Activated T-cell treated with anti-CD3 and anti-CD28 coated beads, Interleukin-2, amount 50 U/mL, for 4 hours (primary cell): ENCODE results near the gene CKAP4. TPM values are rescaled to one million over a fixed set of nuclear protein-coding genes. Genes with fewer than 3 reads are reported as not detected.

Experiments
- ATAC-seq, 2 donors: fragments of 200-7000 bp; cut with Tn5 transposase; one replicate each; pipeline ENCODE4 v1.10.0; 2021
- DNase-seq: peaks from one replicate; pipeline ENCODE4 v3.0.0-alpha.2; 2020
- H3K27me3 Mint-ChIP-seq: one replicate; pipeline ENCODE4 v1.8.0; 2021; ENCODE audit warnings: low read depth, mixed read lengths
- H3K36me3 Mint-ChIP-seq: one replicate; pipeline ENCODE4 v1.8.0; 2022; ENCODE audit warnings: mixed read lengths; ENCODE audit not compliant: insufficient read depth
- H3K4me1 Mint-ChIP-seq: one replicate; pipeline ENCODE4 v1.8.0; 2021; ENCODE audit warnings: low read depth, mixed read lengths
- H3K4me3 Mint-ChIP-seq: one replicate; pipeline ENCODE4 v1.8.0; 2021; ENCODE audit warnings: mild to moderate bottlenecking, moderate library complexity, mixed read lengths
- H3K9me3 Mint-ChIP-seq: one replicate; pipeline ENCODE4 v1.8.0; 2021; ENCODE audit warnings: mixed read lengths
- total RNA-seq, 3 donors: library from RNA; stranded (reverse); gene quantifications; one replicate each; pipeline ENCODE4 v1.2.1, GENCODE V29; 2021

CKAP4 gene
- total RNA-seq, 3 donors from 2014 or later, result 10.5 to 13.5 (median 10.6) TPM

- H3K27me3 Mint-ChIP-seq, result peaks cover 39% of the 10 kb centered on the region
- peaks cover 12% of the 10 kb centered on the region for H3K9me3 Mint-ChIP-seq
- DNase-seq (no peak), ATAC-seq (no peak)
- no peaks in the 10 kb centered on the region for H3K36me3 Mint-ChIP-seq
- H3K4me3 Mint-ChIP-seq, result no peak overlapping the region
- H3K4me1 Mint-ChIP-seq, result no peaks in the 10 kb centered on the region
Observed at GRCh38 chr12:106217706-106218105, 30.1 kb downstream of the CKAP4 start.

- no peak for ATAC-seq
- H3K4me1 Mint-ChIP-seq, result no peaks in the 10 kb centered on the region
- H3K4me3 Mint-ChIP-seq, result no peak overlapping the region
- H3K9me3 Mint-ChIP-seq, result peaks cover 12% of the 10 kb centered on the region
- peaks cover 47% of the 10 kb centered on the region for H3K27me3 Mint-ChIP-seq
- no peak for DNase-seq
- H3K36me3 Mint-ChIP-seq, result no peaks in the 10 kb centered on the region
Observed at GRCh38 chr12:106214571-106214970, 33.2 kb downstream of the CKAP4 start.

- peaks cover 45% of the 10 kb centered on the region for H3K27me3 Mint-ChIP-seq
- ATAC-seq, result no peak
Observed at GRCh38 chr12:106213662-106214061, 34.2 kb downstream of the CKAP4 start.

GRCh38 chr12:106211973-106212372, 35.8 kb downstream of the CKAP4 start:
- H3K4me1 Mint-ChIP-seq, result no peaks in the 10 kb centered on the region
- peaks cover 2% of the 10 kb centered on the region for H3K36me3 Mint-ChIP-seq
- H3K27me3 Mint-ChIP-seq, result peaks cover 35% of the 10 kb centered on the region
- no peaks in the 10 kb centered on the region for H3K9me3 Mint-ChIP-seq
- DNase-seq (no peak), ATAC-seq (no peak)
- H3K4me3 Mint-ChIP-seq, result no peak overlapping the region

More at GRCh38 chr12:106213662-106214061, 34.2 kb downstream of the CKAP4 start:
- peaks cover 12% of the 10 kb centered on the region for H3K9me3 Mint-ChIP-seq
- H3K4me3 Mint-ChIP-seq, result no peak overlapping the region
- H3K4me1 Mint-ChIP-seq, result no peaks in the 10 kb centered on the region
- no peak for DNase-seq
- H3K36me3 Mint-ChIP-seq, result no peaks in the 10 kb centered on the region

GRCh38 chr12:106205208-106206069, 42.4 kb downstream of the CKAP4 start:
- Mint-ChIP-seq H3K27me3 (peaks cover 2% of the 10 kb centered on the region), H3K36me3 (peaks cover 2% of the 10 kb centered on the region), H3K4me1 (no peaks in the 10 kb centered on the region), H3K9me3 (no peaks in the 10 kb centered on the region), H3K4me3 (no peak overlapping the region)
- DNase-seq (no peak), ATAC-seq (no peak)

- H3K27me3 Mint-ChIP-seq, result peaks cover under 1% of the 10 kb centered on the region
Observed at GRCh38 chr12:106204312-106204711, 43.5 kb downstream of the CKAP4 start.

GRCh38 chr12:106197906-106198623, 49.8 kb downstream of the CKAP4 start:
- Mint-ChIP-seq H3K4me1 (no peaks in the 10 kb centered on the region), H3K36me3 (no peaks in the 10 kb centered on the region), H3K4me3 (no peak overlapping the region), H3K9me3 (no peaks in the 10 kb centered on the region), H3K27me3 (peaks cover 2% of the 10 kb centered on the region)
- ATAC-seq, result no peak
- DNase-seq, result no peak

More at GRCh38 chr12:106204312-106204711, 43.5 kb downstream of the CKAP4 start:
- Mint-ChIP-seq H3K4me3 (no peak overlapping the region), H3K9me3 (no peaks in the 10 kb centered on the region), H3K36me3 (peaks cover 2% of the 10 kb centered on the region), H3K4me1 (no peaks in the 10 kb centered on the region)
- ATAC-seq (no peak), DNase-seq (no peak)

- H3K27me3 Mint-ChIP-seq, result peaks cover 2% of the 10 kb centered on the region
- DNase-seq (no peak), ATAC-seq (no peak)
- H3K4me3 Mint-ChIP-seq, result no peak overlapping the region
- H3K9me3 Mint-ChIP-seq, result no peaks in the 10 kb centered on the region
- no peaks in the 10 kb centered on the region for H3K36me3 Mint-ChIP-seq
- H3K4me1 Mint-ChIP-seq, result no peaks in the 10 kb centered on the region
Observed at GRCh38 chr12:106195621-106196027, 52.2 kb downstream of the CKAP4 start.

- no peaks in the 10 kb centered on the region for H3K36me3 Mint-ChIP-seq
- ATAC-seq, result no peak
- H3K27me3 Mint-ChIP-seq, result peaks cover 4% of the 10 kb centered on the region
- no peaks in the 10 kb centered on the region for H3K4me1 Mint-ChIP-seq
- H3K4me3 Mint-ChIP-seq, result no peak overlapping the region
- DNase-seq, result no peak
- no peaks in the 10 kb centered on the region for H3K9me3 Mint-ChIP-seq
Observed at GRCh38 chr12:106194351-106194750, 53.5 kb downstream of the CKAP4 start.

GRCh38 chr12:106193394-106194215, 54.2 kb downstream of the CKAP4 start:
- no peaks in the 10 kb centered on the region for H3K36me3 Mint-ChIP-seq
- H3K27me3 Mint-ChIP-seq, result peaks cover 9% of the 10 kb centered on the region
- ATAC-seq (no peak), DNase-seq (no peak)
- no peak overlapping the region for H3K4me3 Mint-ChIP-seq
- no peaks in the 10 kb centered on the region for H3K9me3 Mint-ChIP-seq
- no peaks in the 10 kb centered on the region for H3K4me1 Mint-ChIP-seq

- Mint-ChIP-seq H3K36me3 (no peaks in the 10 kb centered on the region), H3K4me3 (no peak overlapping the region), H3K27me3 (peaks cover 16% of the 10 kb centered on the region), H3K9me3 (no peaks in the 10 kb centered on the region), H3K4me1 (no peaks in the 10 kb centered on the region)
- DNase-seq (no peak), ATAC-seq (no peak)
Observed at GRCh38 chr12:106192659-106193393, 55.0 kb downstream of the CKAP4 start.

GRCh38 chr12:106190581-106190980, 57.2 kb downstream of the CKAP4 start:
- Mint-ChIP-seq H3K4me1 (no peaks in the 10 kb centered on the region), H3K27me3 (peaks cover 16% of the 10 kb centered on the region), H3K36me3 (no peaks in the 10 kb centered on the region), H3K9me3 (no peaks in the 10 kb centered on the region), H3K4me3 (no peak overlapping the region)
- DNase-seq (no peak), ATAC-seq (no peak)

- Mint-ChIP-seq H3K9me3 (no peaks in the 10 kb centered on the region), H3K27me3 (peaks cover 19% of the 10 kb centered on the region), H3K4me3 (no peak overlapping the region), H3K4me1 (no peaks in the 10 kb centered on the region), H3K36me3 (no peaks in the 10 kb centered on the region)
- no peak for ATAC-seq
- no peak for DNase-seq
Observed at GRCh38 chr12:106189341-106189740, 58.5 kb downstream of the CKAP4 start.

GRCh38 chr12:106188256-106188655, 59.6 kb downstream of the CKAP4 start:
- H3K4me1 Mint-ChIP-seq, result no peaks in the 10 kb centered on the region
- ATAC-seq, result no peak

More at GRCh38 chr12:106188256-106188655, 59.6 kb downstream of the CKAP4 start:
- no peak for DNase-seq
- Mint-ChIP-seq H3K9me3 (no peaks in the 10 kb centered on the region), H3K4me3 (no peak overlapping the region), H3K36me3 (no peaks in the 10 kb centered on the region), H3K27me3 (peaks cover 19% of the 10 kb centered on the region)
